PC-9 (cell line): ENCODE data around the gene TAF3.

Experiments used
- EZH2 ChIP-seq: fragments of 200-600 bp; sonication (generic); IDR thresholded peaks from 2 replicates; pipeline ENCODE4 v1.8.0; 2017; ENCODE audit warnings: antibody characterized with exemption, low read depth
- TF ChIP-seq, protein P1 (sequence below): fragments of 200-600 bp; sonication (generic); conservative IDR thresholded peaks from 2 replicates; pipeline ENCODE4 v1.6.1; 2017; ENCODE audit warnings: mixed run types, antibody characterized with exemption, mild to moderate bottlenecking, moderate library complexity

DNA sequence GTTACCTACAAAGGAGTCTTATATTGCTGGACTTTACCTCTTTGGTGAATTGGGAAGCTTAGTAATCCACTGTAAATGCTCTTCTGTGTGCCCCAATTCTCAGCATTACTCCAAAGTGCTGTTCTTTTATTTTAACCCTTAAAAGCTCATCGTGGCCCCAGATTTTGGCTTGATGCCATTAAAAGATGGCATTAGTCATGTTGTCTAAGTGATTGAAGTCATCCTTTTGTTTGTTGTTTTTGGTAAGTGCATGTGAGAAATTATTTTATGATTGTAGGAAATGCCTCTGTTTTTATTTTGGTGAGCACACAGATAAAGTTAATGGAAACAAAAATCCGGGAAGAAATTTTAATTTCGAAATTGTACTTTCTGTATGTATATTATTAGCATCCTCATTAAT, 153.6 kb downstream of the TAF3 start:
- no peak for TF ChIP-seq EZH2
- TF ChIP-seq, protein P1, sequence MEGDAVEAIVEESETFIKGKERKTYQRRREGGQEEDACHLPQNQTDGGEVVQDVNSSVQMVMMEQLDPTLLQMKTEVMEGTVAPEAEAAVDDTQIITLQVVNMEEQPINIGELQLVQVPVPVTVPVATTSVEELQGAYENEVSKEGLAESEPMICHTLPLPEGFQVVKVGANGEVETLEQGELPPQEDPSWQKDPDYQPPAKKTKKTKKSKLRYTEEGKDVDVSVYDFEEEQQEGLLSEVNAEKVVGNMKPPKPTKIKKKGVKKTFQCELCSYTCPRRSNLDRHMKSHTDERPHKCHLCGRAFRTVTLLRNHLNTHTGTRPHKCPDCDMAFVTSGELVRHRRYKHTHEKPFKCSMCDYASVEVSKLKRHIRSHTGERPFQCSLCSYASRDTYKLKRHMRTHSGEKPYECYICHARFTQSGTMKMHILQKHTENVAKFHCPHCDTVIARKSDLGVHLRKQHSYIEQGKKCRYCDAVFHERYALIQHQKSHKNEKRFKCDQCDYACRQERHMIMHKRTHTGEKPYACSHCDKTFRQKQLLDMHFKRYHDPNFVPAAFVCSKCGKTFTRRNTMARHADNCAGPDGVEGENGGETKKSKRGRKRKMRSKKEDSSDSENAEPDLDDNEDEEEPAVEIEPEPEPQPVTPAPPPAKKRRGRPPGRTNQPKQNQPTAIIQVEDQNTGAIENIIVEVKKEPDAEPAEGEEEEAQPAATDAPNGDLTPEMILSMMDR, result no peak
